ENCODE measurements around the gene NIPSNAP3A.

NIPSNAP3A gene

DNA sequence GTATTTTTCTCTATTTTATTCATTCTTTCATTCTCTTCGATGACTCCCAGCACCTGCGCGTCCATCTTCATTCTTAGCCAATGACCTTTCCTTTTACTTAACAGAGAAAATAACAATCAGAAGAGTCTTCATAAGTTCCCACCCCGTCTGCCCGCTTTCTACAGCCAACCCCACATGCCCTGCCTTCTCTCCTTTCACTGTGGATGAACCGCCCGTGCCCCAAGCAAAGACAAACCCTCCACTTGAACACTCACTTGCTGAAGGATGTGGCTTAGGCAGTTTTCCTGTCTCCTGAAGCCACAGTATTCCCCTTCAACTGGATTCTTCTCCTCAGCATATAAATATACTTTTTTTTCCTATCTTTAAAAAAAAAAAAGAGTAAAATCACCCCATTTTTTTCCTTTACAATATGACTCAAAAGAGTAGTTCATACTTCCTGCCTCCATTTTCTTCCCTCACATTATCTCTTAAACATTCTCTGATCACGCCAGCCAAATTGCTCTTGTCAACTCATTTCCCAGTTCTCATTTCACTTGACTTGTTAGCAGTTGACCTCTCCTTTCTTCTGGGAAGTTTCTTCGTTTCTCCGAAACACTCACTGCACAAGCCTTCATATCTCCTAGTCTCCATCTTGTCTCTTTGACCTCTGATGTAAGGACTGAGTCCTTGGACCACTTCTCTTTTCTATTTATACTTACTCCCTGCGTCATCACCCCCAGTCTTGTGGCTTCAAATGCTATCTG lies 27.5 kb downstream of the NIPSNAP3A start:
- no peak for DNase-seq

DNA sequence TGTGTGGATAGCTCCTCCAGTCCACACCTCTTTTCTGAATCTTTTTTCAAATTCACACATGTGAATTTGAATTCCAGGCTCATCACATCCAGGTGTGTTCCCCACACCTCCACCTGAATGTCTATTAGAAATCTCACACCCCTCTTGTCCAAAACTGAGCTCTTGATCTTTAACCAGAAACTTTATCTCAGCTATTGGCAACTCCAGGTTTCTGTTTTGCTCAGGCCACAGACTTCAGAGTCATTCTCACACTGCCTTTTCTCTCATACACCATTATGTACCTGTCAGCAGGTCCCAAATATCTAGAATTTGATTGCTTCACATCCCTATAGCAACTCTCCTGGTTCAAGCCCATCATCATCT lies 28.1 kb downstream of the NIPSNAP3A start:
- DNase-seq = no peak

DNA sequence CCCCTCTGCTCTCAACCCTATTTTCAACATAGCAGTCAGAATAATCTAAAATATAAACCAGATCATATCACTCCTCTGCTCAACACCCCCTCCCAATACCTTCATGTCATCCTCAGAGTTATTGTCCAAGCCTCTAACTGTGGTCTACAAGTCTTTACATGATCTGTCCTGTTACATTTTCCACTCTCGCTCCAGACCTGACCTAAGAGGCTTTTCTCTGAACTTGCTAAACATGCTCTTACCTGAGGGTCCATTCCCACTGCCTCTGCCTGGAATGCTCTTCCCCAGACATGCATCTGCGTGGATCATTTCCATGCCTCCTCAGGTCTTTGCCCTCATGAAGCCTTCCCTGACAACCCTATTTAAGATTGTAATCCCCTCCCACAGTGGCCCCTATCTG lies 28.5 kb downstream of the NIPSNAP3A start:
- no peak for DNase-seq

DNA sequence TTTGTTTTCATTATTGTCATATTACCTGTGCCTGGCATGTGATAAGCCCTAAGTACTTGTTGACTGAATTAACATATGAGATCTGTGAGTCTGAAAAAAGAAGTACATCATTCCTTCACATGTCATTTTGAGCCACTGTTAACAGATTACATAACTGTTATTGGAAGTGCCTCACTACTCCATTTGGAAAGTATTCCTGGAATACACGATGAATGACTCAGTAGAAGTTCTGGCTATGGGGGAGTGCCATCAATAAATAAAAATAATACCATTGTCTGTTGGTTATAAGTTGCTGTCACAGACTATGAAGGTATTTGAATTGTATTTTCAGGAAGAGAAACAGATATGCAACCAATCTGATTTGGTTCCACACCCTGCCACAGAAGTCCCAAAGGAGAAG lies 29.3 kb downstream of the NIPSNAP3A start:
- no peak for DNase-seq

DNA sequence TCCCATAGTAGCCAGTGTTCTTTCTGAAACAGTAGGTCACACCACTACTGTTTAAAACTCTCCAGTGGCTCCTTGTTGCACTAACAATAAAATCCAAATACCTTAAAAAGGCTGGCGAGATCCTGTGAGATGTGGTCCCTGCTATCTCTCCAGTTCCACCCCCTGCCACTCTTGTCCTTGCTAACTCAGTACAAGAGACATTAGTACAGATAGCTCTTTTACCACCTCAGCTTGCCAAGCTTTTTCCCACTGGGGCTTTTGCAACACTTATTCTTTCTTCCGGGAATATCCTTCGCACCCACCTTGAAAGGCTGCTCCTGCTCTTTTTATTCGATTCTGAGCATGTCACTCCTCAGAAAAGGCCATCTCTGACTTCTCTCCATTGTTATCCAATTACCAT lies 31.3 kb downstream of the NIPSNAP3A start:
- no peak for DNase-seq

DNA sequence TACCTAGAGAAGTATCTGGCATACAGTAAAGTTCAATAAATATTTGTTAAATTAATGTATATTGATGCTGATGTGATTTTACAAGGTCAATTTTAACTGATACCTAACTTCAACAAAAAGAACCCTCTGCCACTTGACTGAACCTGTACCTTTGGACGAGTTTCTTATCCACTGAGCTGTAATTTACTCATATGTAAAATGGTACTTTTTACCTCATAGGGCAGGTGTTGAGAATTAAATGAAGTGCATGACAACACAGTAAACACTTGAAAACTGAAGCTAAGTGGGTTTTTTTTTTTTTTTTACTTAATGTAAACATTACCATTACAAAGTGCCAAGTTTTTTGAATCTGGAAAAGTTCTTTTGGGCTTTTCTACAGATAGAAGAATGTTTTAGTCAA lies 31.9 kb downstream of the NIPSNAP3A start:
- no peak for DNase-seq

DNA sequence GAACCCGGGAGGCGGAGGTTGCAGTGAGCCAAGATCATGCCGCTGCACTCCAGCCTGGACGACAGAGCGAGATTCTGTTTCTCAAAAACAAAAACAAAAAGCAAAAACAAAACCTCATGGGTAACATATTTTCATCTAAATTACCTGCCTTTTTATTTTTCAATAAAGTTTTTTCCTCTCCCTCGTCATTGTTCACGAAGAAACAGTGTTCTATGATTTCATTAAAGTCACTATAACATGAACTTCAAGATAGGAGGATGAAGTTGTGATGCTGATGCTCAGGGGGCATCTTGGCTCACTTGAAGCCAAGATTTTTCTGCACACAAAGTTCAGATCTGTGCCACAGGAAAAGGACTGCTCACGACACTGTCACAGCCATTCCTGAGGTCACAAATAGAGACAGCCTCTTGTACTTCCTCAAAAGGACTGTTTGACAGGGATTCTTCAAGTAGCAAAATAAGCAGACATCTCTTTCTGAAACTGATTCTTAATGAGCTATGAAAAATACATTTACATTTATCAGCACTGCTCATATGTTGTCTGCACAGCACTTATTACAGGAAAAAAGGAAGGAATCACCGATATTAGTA lies 32.6 kb downstream of the NIPSNAP3A start:
- no peak for DNase-seq

DNA sequence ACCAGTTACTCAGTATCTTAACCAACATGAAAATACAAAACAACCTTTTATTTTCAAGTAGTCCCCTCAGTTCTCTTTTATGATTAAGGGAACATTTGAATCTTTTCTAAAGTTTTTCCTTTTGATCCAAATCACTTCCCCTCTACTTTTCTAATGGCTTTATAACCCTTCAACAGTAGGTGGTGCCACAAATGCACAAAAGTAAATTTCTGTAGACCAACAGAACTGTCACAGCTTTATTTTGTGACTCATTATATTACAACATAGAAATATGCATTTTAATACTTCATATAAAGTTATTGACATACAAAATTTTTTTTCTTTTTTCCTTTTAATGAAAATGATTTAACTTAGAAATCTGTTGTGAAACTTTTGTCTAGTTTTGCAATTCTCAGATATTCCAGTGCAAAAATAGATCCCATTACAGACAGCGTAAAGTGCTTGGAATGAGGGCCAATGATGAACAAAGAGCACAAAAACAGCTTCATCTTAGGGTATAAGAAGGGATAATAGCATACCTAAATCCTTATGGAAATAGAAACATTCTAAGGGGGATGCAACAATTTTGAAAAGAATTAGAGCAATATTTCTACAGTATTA lies 33.4 kb downstream of the NIPSNAP3A start:
- DNase-seq = no peak

DNA sequence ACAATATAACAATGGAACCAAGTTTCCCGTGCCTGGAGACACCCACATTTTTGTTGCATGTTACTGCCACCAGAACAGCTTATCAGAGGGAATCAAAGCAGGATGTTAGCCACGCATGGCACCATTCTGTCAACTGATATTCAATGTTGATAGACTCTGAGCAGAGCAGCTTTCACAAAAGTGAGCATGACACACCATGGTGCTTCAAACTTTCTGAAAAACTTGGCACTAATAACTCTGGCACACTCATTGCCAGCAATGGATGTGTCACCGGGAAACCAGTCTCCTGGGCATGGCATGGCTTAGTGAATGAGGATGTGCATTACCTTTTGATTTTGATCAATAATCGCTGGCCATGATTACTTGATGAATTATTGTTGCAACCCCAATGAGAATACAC lies 36.1 kb downstream of the NIPSNAP3A start:
- no peak for DNase-seq

DNA sequence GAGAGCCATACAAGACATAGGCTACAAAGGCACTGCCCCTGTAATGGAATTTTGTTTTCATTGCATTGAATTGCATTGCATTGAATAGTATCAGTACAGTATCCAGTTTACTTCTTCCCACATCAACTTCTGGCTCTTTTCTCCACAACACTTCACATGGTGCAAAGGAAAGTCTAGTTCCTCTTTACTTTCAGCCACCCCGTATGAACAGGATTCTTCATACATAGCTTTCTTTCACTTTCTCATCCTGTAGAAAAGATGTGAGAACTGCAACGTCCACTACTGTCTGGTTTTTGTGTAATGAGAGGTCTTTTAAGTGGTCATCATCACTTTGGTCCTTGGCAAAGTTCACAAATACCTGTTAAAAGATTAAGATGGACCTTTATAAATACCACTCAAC lies 36.6 kb downstream of the NIPSNAP3A start:
- no peak for DNase-seq

DNA sequence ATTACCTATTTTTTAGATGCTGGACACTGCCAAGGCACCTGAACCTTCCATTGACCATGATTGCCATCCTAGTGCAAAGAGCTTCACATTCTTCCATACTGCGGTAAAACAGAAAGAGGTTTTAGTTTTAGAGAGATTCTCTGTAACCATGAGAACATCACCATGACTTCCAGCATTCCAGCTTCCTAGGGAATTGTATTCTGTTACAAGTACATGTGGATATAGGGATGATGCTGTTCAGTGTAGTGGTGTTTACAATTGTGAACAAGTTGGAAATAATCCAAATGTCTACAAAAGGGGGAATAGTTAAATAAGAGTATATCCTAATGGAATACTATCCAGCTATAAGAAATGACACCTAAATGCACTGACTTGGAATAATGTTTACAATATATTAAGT lies 38.8 kb downstream of the NIPSNAP3A start:
- no peak for DNase-seq

DNA sequence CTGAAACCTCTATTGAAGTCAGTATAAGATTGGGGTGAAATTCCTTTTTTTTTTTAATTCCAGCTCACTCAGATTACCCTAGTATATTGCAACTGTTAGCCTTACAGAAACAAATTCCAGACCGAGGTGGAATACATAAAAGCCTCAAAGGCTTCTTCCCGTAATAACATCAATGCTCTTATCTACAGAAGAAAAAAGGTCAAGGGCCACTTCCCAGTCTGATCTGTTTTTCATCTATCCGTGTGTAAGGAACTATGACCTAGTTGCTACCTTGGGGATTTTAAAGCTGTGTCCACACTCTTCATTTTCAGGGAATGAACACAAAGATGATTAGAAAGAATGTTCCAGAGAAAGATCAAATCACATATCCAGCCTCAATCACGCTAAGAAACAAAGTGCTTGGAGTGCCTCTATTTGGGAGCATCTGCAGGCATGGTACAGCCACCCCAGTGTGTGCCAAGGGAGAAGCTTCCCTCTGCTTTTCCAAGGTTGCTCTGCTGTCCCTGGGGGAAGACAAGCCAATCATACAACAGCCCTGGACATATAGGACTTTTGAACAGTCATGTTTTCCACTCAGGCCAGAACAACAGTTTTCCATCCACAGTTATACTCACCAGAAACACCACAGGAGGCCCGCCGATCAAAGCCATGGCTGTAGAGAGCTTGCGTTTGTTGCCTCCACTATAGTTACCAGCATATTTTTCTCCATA lies 40.0 kb downstream of the NIPSNAP3A start:
- no peak for DNase-seq

DNA sequence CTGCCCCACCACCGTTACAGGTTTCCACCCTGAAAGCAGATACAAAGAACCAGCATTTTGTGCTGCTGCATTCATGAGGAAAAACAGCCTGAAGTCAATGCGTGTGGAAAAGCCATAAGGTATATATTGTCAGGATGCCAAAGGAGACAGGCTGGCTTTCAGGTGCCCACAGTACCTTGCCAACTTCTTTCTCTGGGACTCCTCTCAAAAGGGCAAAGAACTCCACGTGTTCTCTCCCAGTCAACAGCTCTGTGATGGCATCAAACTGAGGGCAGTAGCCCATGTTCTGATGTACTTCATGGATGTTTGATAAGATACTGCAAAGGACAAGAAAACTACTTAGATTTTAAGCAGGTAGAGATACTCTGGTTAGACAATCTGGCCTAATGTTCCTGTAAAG lies 40.8 kb downstream of the NIPSNAP3A start:
- no peak for DNase-seq

DNA sequence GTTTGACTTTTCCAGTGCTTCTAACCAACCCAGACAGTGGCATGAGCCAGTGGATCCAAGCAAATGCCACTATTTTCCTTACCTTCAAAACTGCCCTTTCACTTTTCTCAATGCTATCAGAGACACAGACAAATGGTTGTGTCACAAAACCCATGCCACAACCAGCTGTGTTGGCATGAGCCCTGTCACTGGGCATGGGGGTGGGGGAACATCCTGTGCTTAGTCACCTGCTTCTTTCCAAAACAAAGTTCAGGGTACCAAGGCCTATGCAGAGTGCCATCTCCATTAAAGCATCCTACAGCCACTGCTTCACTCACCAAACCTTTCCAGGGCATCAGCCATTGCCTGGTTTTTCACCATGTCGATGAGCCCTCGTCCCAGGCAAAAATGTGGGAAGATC lies 46.6 kb downstream of the NIPSNAP3A start:
- DNase-seq = no peak

DNA sequence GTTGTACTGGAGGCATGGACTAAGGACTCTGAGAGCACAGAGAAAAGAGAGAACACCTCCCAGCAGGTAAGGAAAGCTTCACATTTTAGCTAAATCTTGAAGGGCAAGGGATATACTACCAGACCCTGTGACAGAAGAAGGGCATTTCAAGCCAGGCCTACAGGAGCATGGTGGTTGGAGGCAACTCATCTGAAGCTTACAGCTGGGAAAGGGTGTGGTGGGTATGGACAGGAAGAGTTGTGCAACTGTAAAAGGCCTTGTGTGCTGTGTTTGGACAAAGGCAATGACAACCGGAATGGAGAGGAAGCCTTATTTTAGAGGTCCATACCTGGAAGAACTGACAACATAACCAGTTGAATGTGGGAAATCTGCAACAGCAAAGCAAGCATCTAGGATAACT lies 47.6 kb downstream of the NIPSNAP3A start:
- no peak for DNase-seq

DNA sequence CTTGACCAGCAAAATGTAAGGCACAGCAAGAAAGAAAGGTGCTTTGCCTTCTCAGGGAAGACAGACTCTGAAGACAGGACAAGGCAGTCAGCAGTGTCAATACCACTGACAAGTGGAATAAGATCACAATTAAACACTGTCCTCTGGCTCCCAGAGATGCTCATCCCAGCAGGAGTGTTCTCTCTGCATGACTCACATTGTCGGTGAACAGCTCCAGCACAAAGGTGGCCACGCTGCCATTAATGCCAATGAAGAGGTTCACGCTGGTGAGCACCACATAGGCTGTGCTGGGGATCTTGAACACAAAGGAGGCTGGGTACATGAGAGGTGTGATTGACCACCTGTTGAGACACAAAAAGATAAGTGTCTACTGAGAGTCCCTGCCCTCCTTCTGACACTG lies 48.4 kb downstream of the NIPSNAP3A start:
- no peak for DNase-seq

DNA sequence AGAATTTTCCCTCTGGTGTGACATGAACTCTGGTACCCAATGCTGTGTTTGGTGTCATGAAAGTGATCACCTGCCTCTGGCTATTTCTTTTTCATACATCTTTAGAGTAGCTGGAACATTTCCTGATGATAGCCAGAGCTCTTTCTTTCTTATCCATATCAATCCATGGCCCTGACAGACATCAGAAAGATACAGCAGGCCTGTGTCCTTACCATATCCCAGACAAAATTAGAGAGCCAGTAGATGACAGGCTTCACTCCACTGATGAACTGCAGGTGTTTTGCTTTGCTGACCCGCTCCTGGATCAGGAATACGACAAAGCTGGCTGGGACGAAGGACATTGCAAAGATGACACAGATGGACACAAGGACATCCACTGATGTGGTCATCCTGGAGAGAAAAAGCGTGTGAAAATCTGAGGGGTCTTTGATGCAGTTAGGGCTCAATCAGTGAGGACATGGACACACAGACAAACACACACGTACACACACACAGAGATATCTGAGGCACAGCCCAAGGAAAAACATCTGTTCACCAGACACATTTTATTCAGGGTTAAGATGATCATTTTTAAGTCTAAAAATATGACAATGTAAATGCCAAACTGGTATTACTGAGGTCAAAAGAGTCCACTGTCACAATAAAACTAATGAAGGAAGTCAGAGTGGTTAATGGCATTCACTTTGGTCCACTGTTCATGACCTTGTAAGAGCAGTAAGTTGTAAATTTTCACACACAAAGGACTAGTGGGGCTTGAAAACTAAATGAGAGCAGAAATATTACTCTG lies 50.9 kb downstream of the NIPSNAP3A start:
- no peak for DNase-seq

DNA sequence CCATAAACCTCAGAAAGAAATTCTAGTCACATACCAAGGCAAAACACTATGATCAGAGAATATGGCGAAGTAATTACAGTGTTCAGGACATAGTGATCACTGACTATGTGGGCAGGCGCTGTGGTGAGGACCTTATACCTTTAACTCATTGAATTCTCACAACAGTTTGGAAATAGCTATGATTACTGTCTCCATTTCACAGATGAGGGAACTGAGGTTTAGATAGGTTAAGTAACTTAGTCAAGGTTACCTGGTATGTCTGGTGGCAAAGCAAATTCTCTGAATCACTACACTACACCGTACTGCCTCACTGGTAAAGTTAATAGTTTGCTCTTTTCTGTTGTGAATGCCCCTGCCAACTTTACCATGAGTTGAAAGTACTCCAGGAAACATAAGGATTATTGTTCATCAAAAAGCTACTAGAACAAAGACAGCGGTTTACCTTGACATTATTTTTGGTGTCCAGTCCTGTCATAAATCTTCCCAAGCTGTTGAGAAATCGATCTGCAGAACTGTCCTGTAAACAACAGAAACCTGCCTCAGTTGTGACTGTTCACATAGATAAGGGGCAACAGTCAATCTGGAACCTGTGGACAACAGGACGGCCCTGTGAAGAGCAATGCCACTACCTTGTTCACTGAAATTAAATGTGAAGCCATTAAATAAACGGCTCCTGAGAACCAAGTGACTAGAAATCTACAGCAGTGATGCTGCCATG lies 52.7 kb downstream of the NIPSNAP3A start:
- no peak for DNase-seq

DNA sequence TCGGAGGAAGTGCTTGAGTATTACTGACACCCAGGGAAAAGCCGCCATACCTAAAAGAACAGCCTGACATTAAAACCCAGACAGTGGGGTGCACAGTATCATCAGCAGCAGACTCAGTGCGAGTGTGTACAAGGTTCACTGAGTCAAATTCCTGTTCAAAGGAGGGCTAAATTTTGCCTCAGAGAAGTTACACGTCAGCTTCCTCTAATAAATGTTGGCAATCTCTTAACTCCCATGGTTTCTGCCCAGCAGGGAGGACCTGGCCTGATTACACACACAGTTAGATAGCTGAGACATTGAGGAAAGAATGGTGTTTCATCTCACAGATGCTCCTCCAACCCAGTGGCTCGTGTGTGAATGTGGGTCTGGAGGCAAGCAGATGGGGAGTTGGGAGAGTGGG lies 54.6 kb downstream of the NIPSNAP3A start:
- DNase-seq = no peak

DNA sequence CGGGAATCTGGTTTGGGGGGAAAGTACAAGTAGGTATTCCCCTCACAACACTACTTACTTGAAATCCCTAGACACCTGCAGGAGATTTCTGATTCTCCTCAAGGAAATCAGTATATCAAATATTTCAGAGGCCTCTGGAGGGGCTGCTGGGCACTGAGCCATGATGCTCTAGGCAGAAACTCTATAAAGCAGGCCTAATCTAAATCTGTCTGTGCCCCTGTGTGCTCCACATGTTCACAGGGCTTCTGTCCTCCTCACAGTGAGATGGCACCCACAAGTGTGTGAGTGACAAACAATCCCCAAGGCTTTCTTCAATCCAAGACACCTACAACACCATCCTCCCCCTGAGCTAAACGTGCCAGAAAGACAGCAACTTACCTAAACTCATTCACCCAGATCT lies 55.4 kb downstream of the NIPSNAP3A start:
- DNase-seq = no peak

DNA sequence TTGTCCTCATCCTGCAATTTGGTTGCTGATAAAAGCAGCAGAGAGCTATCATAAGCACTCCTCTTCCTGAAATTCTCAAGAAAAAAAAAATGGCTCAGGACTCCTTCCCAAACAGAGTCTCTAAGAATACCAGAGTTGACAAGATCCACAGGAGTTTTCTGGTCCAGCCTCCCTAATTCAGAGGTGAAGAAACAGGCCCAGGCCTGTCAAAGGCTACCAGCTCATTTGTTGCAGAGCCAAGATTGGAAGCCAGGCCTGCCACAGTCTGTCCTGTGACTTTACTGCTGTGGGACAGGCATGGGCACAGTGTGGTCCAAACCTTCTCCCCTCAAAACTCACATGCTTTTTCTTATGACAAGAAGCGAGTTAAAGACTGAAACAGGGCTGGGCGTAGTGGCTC lies 58.0 kb downstream of the NIPSNAP3A start:
- DNase-seq = no peak

DNA sequence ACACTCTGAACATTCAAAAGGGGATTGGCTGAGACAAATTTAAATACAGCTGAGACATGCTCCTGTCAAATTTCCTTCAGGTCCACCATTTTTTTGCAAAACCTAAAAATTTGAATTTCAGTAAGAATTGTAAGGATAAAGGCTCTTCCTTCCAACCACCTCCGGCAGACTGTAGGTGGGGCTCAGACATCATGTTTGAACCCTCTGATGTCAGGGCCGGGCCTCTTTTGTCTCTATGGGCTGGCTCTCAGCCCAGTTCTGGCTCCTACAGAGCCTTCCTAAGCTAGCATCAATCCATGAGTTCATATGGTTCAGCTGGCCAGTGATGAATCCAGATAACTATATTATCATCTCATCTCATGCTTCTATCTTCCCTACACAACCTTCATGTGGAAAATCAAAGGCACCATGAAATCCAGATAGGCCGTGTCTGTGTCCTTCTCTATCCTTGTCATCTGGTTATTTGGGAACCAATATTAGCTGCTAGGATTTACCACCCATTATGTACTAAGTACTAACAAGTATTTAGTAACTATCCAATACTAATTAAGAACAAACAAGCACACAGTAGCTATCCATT lies 60.6 kb downstream of the NIPSNAP3A start:
- DNase-seq = no peak

All from cerebellar nuclear complex (tissue), 1 donor.